Neural cell (in vitro differentiated cells): Measurements from ENCODE around the gene ZNF862. TPM values are rescaled to one million over a fixed set of nuclear protein-coding genes. Genes with fewer than 3 reads are reported as not detected.

Source experiments
- H2AFZ ChIP-seq: fragments of 200-600, 300-800 bp; sonication (generic), shearing (Covaris generic); 2 replicates; pipeline ENCODE4 v1.6.0; 2014; ENCODE audit warnings: low read depth, mild to moderate bottlenecking, antibody characterized with exemption, low read length, moderate library complexity
- H3F3A ChIP-seq: fragments of 200-600 bp; shearing (Covaris generic); 2 replicates; pipeline ENCODE4 v1.6.1; 2016; ENCODE audit warnings: mild to moderate bottlenecking, moderate library complexity, mixed read lengths, antibody characterized with exemption, low read length; ENCODE audit not compliant: insufficient read depth, poor library complexity, severe bottlenecking
- H3K27ac ChIP-seq: fragments of 200-600, 300-800 bp; sonication (generic), shearing (Covaris generic); 2 replicates; pipeline ENCODE4 v1.5.1; 2014; ENCODE audit warnings: mild to moderate bottlenecking, low read length, moderate library complexity
- H3K27me3 ChIP-seq: fragments of 300-800, 200-600 bp; sonication (generic), shearing (Covaris generic); 2 replicates; pipeline ENCODE4 v1.6.0; 2014; ENCODE audit warnings: mild to moderate bottlenecking, low read depth, low read length, moderate library complexity; ENCODE audit not compliant: insufficient read depth
- H3K36me3 ChIP-seq: fragments of 300-800, 200-600 bp; sonication (generic), shearing (Covaris generic); 2 replicates; pipeline ENCODE4 v1.5.1; 2014; ENCODE audit warnings: mild to moderate bottlenecking, antibody characterized with exemption, low read length, moderate library complexity; ENCODE audit not compliant: insufficient read depth
- H3K4me2 ChIP-seq: fragments of 300-800, 200-600 bp; sonication (generic), shearing (Covaris generic); 2 replicates; pipeline ENCODE4 v1.6.0; 2014; ENCODE audit warnings: mild to moderate bottlenecking, low read length
- H3K4me3 ChIP-seq: fragments of 300-800, 200-600 bp; sonication (generic), shearing (Covaris generic); 2 replicates; pipeline ENCODE4 v1.5.1; 2014; ENCODE audit warnings: mild to moderate bottlenecking, low read length, moderate library complexity
- H3K79me2 ChIP-seq: fragments of 200-600 bp; shearing (Covaris generic); replicated peaks from 2 replicates; pipeline ENCODE4 v1.6.0; 2014; ENCODE audit warnings: mild to moderate bottlenecking, low read length, moderate library complexity; ENCODE audit not compliant: insufficient read depth
- H3K9ac ChIP-seq: fragments of 300-800, 200-600 bp; sonication (generic), shearing (Covaris generic); 2 replicates; pipeline ENCODE4 v1.6.1; 2016; ENCODE audit warnings: mild to moderate bottlenecking, low read length, mixed read lengths
- H3K9me2 ChIP-seq: fragments of 200-600 bp; shearing (Covaris generic); 2 replicates; pipeline ENCODE4 v1.6.1; 2016; ENCODE audit warnings: mild to moderate bottlenecking, low read length, mixed read lengths; ENCODE audit not compliant: insufficient read depth
- H3K9me3 ChIP-seq: fragments of 200-600, 300-800 bp; sonication (generic), shearing (Covaris generic); 2 replicates; pipeline ENCODE4 v1.6.1; 2016; ENCODE audit warnings: mild to moderate bottlenecking, mixed run types, low read length, moderate library complexity, mixed read lengths
- H4K20me1 ChIP-seq: fragments of 200-600 bp; shearing (Covaris generic); 2 replicates; pipeline ENCODE4 v1.6.1; 2016; ENCODE audit warnings: mild to moderate bottlenecking, mixed run types; ENCODE audit not compliant: insufficient read depth
- CTCF ChIP-seq: fragments of 450-650 bp; IDR thresholded peaks from 2 replicates; pipeline ENCODE4 v1.5.1; 2014; ENCODE audit warnings: antibody characterized with exemption, mild to moderate bottlenecking, moderate library complexity; ENCODE audit not compliant: poor library complexity, severe bottlenecking
- EP300 ChIP-seq: fragments of 450-650 bp; conservative IDR thresholded peaks from 2 replicates; pipeline ENCODE4 v1.6.1; 2014; ENCODE audit warnings: antibody characterized with exemption, mild to moderate bottlenecking, moderate library complexity; ENCODE audit not compliant: poor library complexity, severe bottlenecking
- EZH2 ChIP-seq: fragments of 200-600, 300-800 bp; shearing (Covaris generic), sonication (generic); IDR thresholded peaks from 2 replicates; pipeline ENCODE4 v1.6.1; 2014; ENCODE audit warnings: antibody characterized with exemption, low read length, borderline replicate concordance, mild to moderate bottlenecking; ENCODE audit not compliant: insufficient read depth, poor library complexity, severe bottlenecking
- MXI1 ChIP-seq: fragments of 450-650 bp; conservative IDR thresholded peaks from 2 replicates; pipeline ENCODE4 v1.6.1; 2014; ENCODE audit warnings: antibody characterized with exemption, mild to moderate bottlenecking; ENCODE audit not compliant: poor library complexity, severe bottlenecking
- POLR2AphosphoS5 ChIP-seq: IDR thresholded peaks from 2 replicates; pipeline ENCODE4 v1.6.1; 2012
- RAD21 ChIP-seq: fragments of 450-650 bp; conservative IDR thresholded peaks from 2 replicates; pipeline ENCODE4 v1.6.1; 2014; ENCODE audit warnings: antibody characterized with exemption, mild to moderate bottlenecking, moderate library complexity
- SMC3 ChIP-seq: fragments of 450-650 bp; conservative IDR thresholded peaks from 2 replicates; pipeline ENCODE4 v1.6.1; 2014; ENCODE audit warnings: antibody characterized with exemption, mild to moderate bottlenecking, moderate library complexity; ENCODE audit not compliant: poor library complexity
- TAF1 ChIP-seq: IDR thresholded peaks from 2 replicates; pipeline ENCODE4 v1.6.1; 2012; ENCODE audit warnings: low read depth
- polyA plus RNA-seq: library from polyadenylated mRNA; depleted of rRNA; stranded (reverse); fragments of >200 nt; gene quantifications from 2 replicates; pipeline ENCODE4 v1.2.3, GENCODE V29; 2014
- TF ChIP-seq, protein P1 (sequence below): IDR thresholded peaks from 2 replicates; pipeline ENCODE4 v1.6.1; 2012; ENCODE audit warnings: borderline replicate concordance

ZNF862 gene
- polyA plus RNA-seq, 1 donor from 2014 or later: 19.0 TPM

DNA sequence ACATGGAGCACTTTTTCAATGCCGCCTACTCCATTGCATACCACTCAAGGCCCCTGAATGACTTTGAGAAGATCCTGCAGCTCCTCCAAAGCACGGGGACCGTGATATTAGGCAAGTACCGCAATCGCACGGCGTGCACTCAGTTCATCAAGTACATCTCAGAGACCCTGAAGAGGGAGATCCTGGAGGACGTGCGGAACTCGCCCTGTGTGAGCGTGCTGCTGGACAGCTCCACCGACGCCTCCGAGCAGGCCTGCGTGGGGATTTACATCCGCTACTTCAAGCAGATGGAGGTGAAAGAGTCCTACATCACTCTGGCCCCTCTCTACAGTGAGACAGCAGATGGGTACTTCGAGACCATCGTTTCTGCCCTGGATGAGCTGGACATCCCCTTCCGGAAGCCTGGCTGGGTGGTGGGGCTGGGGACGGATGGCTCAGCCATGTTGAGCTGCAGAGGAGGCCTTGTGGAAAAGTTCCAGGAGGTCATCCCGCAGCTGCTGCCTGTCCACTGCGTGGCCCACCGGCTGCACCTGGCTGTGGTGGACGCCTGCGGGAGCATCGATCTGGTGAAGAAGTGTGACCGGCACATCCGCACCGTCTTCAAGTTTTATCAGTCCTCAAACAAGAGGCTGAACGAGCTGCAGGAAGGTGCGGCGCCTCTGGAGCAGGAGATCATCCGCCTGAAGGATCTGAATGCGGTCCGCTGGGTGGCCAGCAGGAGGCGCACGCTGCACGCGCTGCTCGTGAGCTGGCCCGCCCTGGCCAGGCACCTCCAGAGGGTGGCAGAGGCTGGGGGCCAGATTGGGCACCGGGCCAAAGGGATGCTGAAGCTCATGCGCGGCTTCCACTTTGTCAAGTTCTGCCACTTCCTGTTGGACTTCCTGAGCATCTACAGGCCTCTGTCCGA, 22.9 kb downstream of the ZNF862 start:
- Histone ChIP-seq H2AFZ (no peak overlapping the region), H3K79me2 (no peaks in the 10 kb centered on the region), H3K4me2 (no peak overlapping the region), H3K9me3 (no peaks in the 10 kb centered on the region), H3K27ac (no peak overlapping the region), H4K20me1 (no peaks in the 10 kb centered on the region), H3K9ac (no peak overlapping the region), H3K36me3 (peaks cover 6% of the 10 kb centered on the region), H3F3A (no peaks in the 10 kb centered on the region), H3K9me2 (no peaks in the 10 kb centered on the region), H3K27me3 (no peaks in the 10 kb centered on the region), H3K4me3 (no peak overlapping the region)
- TF ChIP-seq CTCF (peak; percentile 37), POLR2AphosphoS5 (no peak), EZH2 (no peak), SMC3 (peak; percentile 15), RAD21 (peak; percentile 12)

- no peaks in the 10 kb centered on the region for H3F3A ChIP-seq
- no peak overlapping the region for H3K4me2 ChIP-seq
- H3K27me3 ChIP-seq: no peaks in the 10 kb centered on the region
- H3K9me3 ChIP-seq: no peaks in the 10 kb centered on the region
- H2AFZ ChIP-seq: no peak overlapping the region
- no peaks in the 10 kb centered on the region for H3K79me2 ChIP-seq
- no peak for TF ChIP-seq EZH2
- no peak for TF ChIP-seq TAF1
- TF ChIP-seq RAD21: no peak
- TF ChIP-seq EP300: no peak
- TF ChIP-seq, protein P1, sequence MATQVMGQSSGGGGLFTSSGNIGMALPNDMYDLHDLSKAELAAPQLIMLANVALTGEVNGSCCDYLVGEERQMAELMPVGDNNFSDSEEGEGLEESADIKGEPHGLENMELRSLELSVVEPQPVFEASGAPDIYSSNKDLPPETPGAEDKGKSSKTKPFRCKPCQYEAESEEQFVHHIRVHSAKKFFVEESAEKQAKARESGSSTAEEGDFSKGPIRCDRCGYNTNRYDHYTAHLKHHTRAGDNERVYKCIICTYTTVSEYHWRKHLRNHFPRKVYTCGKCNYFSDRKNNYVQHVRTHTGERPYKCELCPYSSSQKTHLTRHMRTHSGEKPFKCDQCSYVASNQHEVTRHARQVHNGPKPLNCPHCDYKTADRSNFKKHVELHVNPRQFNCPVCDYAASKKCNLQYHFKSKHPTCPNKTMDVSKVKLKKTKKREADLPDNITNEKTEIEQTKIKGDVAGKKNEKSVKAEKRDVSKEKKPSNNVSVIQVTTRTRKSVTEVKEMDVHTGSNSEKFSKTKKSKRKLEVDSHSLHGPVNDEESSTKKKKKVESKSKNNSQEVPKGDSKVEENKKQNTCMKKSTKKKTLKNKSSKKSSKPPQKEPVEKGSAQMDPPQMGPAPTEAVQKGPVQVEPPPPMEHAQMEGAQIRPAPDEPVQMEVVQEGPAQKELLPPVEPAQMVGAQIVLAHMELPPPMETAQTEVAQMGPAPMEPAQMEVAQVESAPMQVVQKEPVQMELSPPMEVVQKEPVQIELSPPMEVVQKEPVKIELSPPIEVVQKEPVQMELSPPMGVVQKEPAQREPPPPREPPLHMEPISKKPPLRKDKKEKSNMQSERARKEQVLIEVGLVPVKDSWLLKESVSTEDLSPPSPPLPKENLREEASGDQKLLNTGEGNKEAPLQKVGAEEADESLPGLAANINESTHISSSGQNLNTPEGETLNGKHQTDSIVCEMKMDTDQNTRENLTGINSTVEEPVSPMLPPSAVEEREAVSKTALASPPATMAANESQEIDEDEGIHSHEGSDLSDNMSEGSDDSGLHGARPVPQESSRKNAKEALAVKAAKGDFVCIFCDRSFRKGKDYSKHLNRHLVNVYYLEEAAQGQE: no peak
- no peak for TF ChIP-seq SMC3
- TF ChIP-seq MXI1: no peak
- no peak for TF ChIP-seq CTCF
- H3K4me3 ChIP-seq: no peak overlapping the region
- no peak overlapping the region for H3K27ac ChIP-seq
- no peaks in the 10 kb centered on the region for H4K20me1 ChIP-seq
- H3K9me2 ChIP-seq: no peaks in the 10 kb centered on the region
- peaks cover 6% of the 10 kb centered on the region for H3K36me3 ChIP-seq
- H3K9ac ChIP-seq: no peak overlapping the region
These were observed 23.5 kb downstream of the ZNF862 start for GRCh38 chr7:149861728-149862045.
